DND-41 (cell line): ENCODE results near the gene ADORA3.

Experiments
- EZH2 ChIP-seq: IDR thresholded peaks from 3 replicates; pipeline ENCODE4 v1.6.1; 2012; ENCODE audit warnings: borderline replicate concordance, low read depth, mild to moderate bottlenecking, moderate library complexity, low read length, inconsistent platforms; ENCODE audit not compliant: severe bottlenecking
- TF ChIP-seq, protein P1 (sequence below): IDR thresholded peaks from 2 replicates; pipeline ENCODE4 v1.5.1; 2012; ENCODE audit warnings: borderline replicate concordance, low read length, moderate library complexity, mild to moderate bottlenecking; ENCODE audit not compliant: poor library complexity, severe bottlenecking; ENCODE audit errors: extremely low read depth

DNA sequence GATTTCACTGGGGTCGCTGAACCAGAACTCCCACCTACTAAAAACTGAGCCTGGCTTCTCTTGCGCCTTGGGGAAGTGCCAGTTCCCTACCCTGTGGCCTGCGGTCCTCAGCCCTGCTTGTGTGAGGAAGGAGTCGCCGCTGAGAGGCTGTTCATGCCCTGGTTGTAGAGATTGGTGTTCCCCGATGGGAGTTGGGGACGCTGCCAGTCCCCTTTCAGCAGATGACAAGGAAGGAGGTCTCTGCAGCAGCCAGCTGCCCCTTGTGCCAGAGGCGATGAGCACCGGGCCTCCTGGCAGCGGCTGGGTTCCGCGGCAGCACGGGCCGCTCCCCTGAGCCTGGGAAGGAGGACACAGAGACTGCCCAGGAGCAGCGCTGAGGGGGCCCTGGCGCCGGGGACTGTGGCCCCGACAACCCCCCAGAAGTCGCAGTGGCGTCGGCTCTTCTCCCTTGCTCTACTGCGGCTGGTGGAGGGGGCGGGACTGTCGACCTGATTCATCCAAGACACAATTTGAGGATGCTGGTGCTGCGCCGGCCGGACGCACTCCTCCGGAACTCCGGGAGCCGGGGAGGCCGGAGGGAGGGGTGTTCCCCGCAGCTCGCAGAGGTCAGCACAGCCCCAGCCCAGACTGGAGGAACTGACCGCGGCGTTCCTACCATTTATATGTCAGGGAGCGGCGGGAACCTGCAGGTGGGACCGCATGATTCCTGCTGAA lies 12.0 kb upstream of the ADORA3 start:
- TF ChIP-seq, protein P1, sequence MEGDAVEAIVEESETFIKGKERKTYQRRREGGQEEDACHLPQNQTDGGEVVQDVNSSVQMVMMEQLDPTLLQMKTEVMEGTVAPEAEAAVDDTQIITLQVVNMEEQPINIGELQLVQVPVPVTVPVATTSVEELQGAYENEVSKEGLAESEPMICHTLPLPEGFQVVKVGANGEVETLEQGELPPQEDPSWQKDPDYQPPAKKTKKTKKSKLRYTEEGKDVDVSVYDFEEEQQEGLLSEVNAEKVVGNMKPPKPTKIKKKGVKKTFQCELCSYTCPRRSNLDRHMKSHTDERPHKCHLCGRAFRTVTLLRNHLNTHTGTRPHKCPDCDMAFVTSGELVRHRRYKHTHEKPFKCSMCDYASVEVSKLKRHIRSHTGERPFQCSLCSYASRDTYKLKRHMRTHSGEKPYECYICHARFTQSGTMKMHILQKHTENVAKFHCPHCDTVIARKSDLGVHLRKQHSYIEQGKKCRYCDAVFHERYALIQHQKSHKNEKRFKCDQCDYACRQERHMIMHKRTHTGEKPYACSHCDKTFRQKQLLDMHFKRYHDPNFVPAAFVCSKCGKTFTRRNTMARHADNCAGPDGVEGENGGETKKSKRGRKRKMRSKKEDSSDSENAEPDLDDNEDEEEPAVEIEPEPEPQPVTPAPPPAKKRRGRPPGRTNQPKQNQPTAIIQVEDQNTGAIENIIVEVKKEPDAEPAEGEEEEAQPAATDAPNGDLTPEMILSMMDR, result no peak
- no peak for TF ChIP-seq EZH2
